Colonic mucosa (tissue), 4 donors: ENCODE results near the gene BCAS3. TPM values are rescaled to one million over a fixed set of nuclear protein-coding genes. Genes with fewer than 3 reads are reported as not detected.

Experiments used
- DNase-seq: peaks from one replicate; pipeline ENCODE4 v3.0.0-alpha.2; 2020
- H3K27ac ChIP-seq: fragments of 200-600 bp; one replicate; pipeline ENCODE4 v1.8.0; 2021
- H3K27me3 ChIP-seq: fragments of 200-600 bp; one replicate; pipeline ENCODE4 v1.8.0; 2021
- H3K36me3 ChIP-seq: fragments of 200-600 bp; one replicate; pipeline ENCODE4 v1.8.0; 2021
- H3K4me1 ChIP-seq: fragments of 200-600 bp; one replicate; pipeline ENCODE4 v1.8.0; 2021; ENCODE audit warnings: mild to moderate bottlenecking
- H3K4me3 ChIP-seq: fragments of 200-600 bp; one replicate; pipeline ENCODE4 v1.8.0; 2021
- H3K9ac ChIP-seq, 2 donors: one replicate each; pipeline ENCODE4 v1.7.0; 2013; ENCODE audit warnings: control low read depth in 2 of 2, low read depth in 2 of 2, low read length in 2 of 2
- H3K9me3 ChIP-seq: fragments of 200-600 bp; one replicate; pipeline ENCODE4 v1.8.0; 2021
- CTCF ChIP-seq: fragments of 200-600 bp; IDR thresholded peaks from one replicate; pipeline ENCODE4 v1.8.0; 2022; ENCODE audit warnings: antibody characterized with exemption, mild to moderate bottlenecking
- intact Hi-C: fragments of 100-400 bp; cut with DNase I; formaldehyde crosslinking; loops from one replicate; pipeline ENCODE4 v1.14.1; 2022
- total RNA-seq, 2 donors: library from RNA; stranded (reverse); fragmentation: NEBNext Ultra II Directional in 1 of 2; extraction: Animal tissue kit (Norgen Biotek cat#: 25700) in 1 of 2; gene quantifications; one replicate each; pipeline ENCODE4 v1.2.1, GENCODE V29; 2021
- donor health status: healthy.
- donor health status: DM: no; HTN: no; CAD: no.
- donor health status: DM: no; HTN: no; CAD: no.

BCAS3 gene
- total RNA-seq, 2 donors from 2014 or later: 11.0 to 17.8 TPM

- Histone ChIP-seq H3K36me3 (no peaks in the 10 kb centered on the region), H3K9me3 (no peaks in the 10 kb centered on the region), H3K27me3 (peaks cover 75% of the 10 kb centered on the region), H3K9ac (peak overlapping the region in 1 of 2 donors; percentile 69), H3K27ac (peak overlapping the region; percentile 53), H3K4me3 (peak overlapping the region; percentile 33), H3K4me1 (peaks cover 8% of the 10 kb centered on the region)
- TF ChIP-seq CTCF: no peak
- DNase-seq: no peak
- intact Hi-C loops: no loop called here
Observed at GRCh38 chr17:61398721-61399130, 721.1 kb downstream of the BCAS3 start.

- peak; percentile 50 for DNase-seq
- Histone ChIP-seq H3K36me3 (no peaks in the 10 kb centered on the region), H3K9ac (peak within 1 kb of the TSS in 1 of 2 donors; percentile 69), H3K9me3 (no peaks in the 10 kb centered on the region), H3K4me1 (peaks cover 8% of the 10 kb centered on the region), H3K4me3 (peak within 1 kb of the TSS; percentile 33), H3K27ac (peak within 1 kb of the TSS; percentile 53), H3K27me3 (peaks cover 82% of the 10 kb centered on the region)
- intact Hi-C loops: no loop called here
- TF ChIP-seq CTCF: no peak
Observed at GRCh38 chr17:61399131-61400065, 721.7 kb downstream of the BCAS3 start, which contains the start of gene TBX2. Gene TBX2 (plus strand): TSS chr17:61399843. CDS start chr17:61400177, 334 bp downstream.

DNA sequence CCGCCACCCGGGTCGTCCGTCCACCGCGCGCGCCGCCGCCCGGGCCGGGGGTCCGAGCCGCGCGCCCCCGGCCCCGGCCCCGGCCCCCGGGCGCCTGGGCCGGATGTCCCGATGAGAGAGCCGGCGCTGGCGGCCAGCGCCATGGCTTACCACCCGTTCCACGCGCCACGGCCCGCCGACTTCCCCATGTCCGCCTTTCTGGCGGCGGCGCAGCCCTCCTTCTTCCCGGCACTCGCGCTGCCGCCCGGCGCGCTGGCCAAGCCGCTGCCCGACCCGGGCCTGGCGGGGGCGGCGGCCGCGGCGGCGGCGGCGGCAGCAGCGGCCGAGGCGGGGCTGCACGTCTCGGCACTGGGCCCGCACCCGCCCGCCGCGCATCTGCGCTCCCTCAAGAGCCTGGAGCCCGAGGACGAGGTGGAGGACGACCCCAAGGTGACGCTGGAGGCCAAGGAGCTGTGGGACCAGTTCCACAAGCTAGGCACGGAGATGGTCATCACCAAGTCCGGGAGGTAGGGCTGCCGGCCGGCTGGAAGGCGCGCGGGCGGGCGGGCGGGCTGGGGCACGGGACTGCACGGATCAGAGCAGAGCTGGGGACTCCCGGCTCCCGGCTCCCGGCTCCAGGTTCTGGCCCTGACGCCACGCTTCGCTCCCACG lies 722.5 kb downstream of the BCAS3 start:
- Histone ChIP-seq H3K9me3 (no peaks in the 10 kb centered on the region), H3K4me3 (peak overlapping the region; percentile 22), H3K4me1 (peaks cover 8% of the 10 kb centered on the region), H3K36me3 (no peaks in the 10 kb centered on the region), H3K27me3 (peaks cover 88% of the 10 kb centered on the region), H3K9ac (peak overlapping the region in 1 of 2 donors; percentile 66), H3K27ac (no peak overlapping the region)
- TF ChIP-seq CTCF: no peak
- intact Hi-C loops: no loop called here
- no peak for DNase-seq

- Histone ChIP-seq H3K27ac (peak overlapping the region; percentile 17), H3K9me3 (no peaks in the 10 kb centered on the region), H3K4me1 (peaks cover 8% of the 10 kb centered on the region), H3K4me3 (peak overlapping the region; percentile 22), H3K9ac (peak overlapping the region; percentile 59 to 60), H3K36me3 (no peaks in the 10 kb centered on the region), H3K27me3 (peaks cover 88% of the 10 kb centered on the region)
- no peak for DNase-seq
- TF ChIP-seq CTCF: no peak
- intact Hi-C loops: no loop called here
Observed at GRCh38 chr17:61400717-61401388, 723.2 kb downstream of the BCAS3 start.

GRCh38 chr17:61401389-61402072 lies 723.9 kb downstream of the BCAS3 start:
- DNase-seq: no peak
- peak overlapping the region; percentile 22 for H3K4me3 ChIP-seq
- no peaks in the 10 kb centered on the region for H3K36me3 ChIP-seq
- H3K27ac ChIP-seq: peak overlapping the region; percentile 17
- intact Hi-C loops: no loop called here
- H3K27me3 ChIP-seq: peaks cover 84% of the 10 kb centered on the region
- H3K9ac ChIP-seq: peak overlapping the region; percentile 59 to 60
- H3K4me1 ChIP-seq: peaks cover 8% of the 10 kb centered on the region
- no peak for TF ChIP-seq CTCF
- no peaks in the 10 kb centered on the region for H3K9me3 ChIP-seq
